HG03095 (cell line): Measurements from ENCODE around the gene SRC.

Source experiments
- ATAC-seq: cut with Tn5 transposase; IDR thresholded peaks from one replicate; pipeline ENCODE4 v1.9.1; 2021; ENCODE audit warnings: moderate library complexity; ENCODE audit not compliant: unreplicated experiment

Gene SRC

GRCh38 chr20:37349517-37350491 is 3.9 kb downstream of the SRC start:
- no peak for ATAC-seq

GRCh38 chr20:37350649-37351574 is 5.0 kb downstream of the SRC start:
- no peak for ATAC-seq

GRCh38 chr20:37351689-37352607 is 6.0 kb downstream of the SRC start:
- no peak for ATAC-seq

GRCh38 chr20:37352608-37352980 is 6.7 kb downstream of the SRC start:
- ATAC-seq, result no peak

GRCh38 chr20:37353285-37353849 is 7.4 kb downstream of the SRC start:
- no peak for ATAC-seq

GRCh38 chr20:37354210-37355195 is 8.6 kb downstream of the SRC start:
- no peak for ATAC-seq

- ATAC-seq, result no peak
These were observed 9.6 kb downstream of the SRC start for GRCh38 chr20:37355252-37356180.

- no peak for ATAC-seq
These were observed 10.4 kb downstream of the SRC start for GRCh38 chr20:37356387-37356786.

GRCh38 chr20:37356961-37357371 is 11.0 kb downstream of the SRC start:
- no peak for ATAC-seq

- no peak for ATAC-seq
These were observed 11.8 kb downstream of the SRC start for GRCh38 chr20:37357481-37358365.

- ATAC-seq, result no peak
These were observed 12.6 kb downstream of the SRC start for GRCh38 chr20:37358366-37359150.

GRCh38 chr20:37359331-37359730 is 13.4 kb downstream of the SRC start:
- ATAC-seq, result no peak

- ATAC-seq, result no peak
These were observed 13.9 kb downstream of the SRC start for GRCh38 chr20:37359836-37360235.

- no peak for ATAC-seq
These were observed 14.6 kb downstream of the SRC start for GRCh38 chr20:37360391-37361115.

- ATAC-seq, result no peak
These were observed 15.4 kb downstream of the SRC start for GRCh38 chr20:37361336-37361735.
